Inflammatory macrophage treated with lipopolysaccharide for 4 hours (primary cell): ENCODE data around the gene GLA.

ENCODE experiments used
- DNase-seq: peaks from one replicate; pipeline ENCODE4 v3.0.0-alpha.2; 2020

Gene GLA

GRCh38 chrX:101395789-101396188 is 11.9 kb downstream of the GLA start:
- DNase-seq, result peak; percentile 77

GRCh38 chrX:101394372-101394771 is 13.4 kb downstream of the GLA start:
- no peak for DNase-seq

GRCh38 chrX:101393530-101394305 is 14.0 kb downstream of the GLA start:
- DNase-seq, result no peak

GRCh38 chrX:101391831-101392230 is 15.9 kb downstream of the GLA start:
- no peak for DNase-seq

GRCh38 chrX:101390664-101391525 is 16.8 kb downstream of the GLA start, which contains the start of gene RPL36A:
Gene RPL36A (plus strand): TSS chrX:101391011. CDS start chrX:101391044, 33 bp downstream.
- peak; percentile 89 for DNase-seq

DNA sequence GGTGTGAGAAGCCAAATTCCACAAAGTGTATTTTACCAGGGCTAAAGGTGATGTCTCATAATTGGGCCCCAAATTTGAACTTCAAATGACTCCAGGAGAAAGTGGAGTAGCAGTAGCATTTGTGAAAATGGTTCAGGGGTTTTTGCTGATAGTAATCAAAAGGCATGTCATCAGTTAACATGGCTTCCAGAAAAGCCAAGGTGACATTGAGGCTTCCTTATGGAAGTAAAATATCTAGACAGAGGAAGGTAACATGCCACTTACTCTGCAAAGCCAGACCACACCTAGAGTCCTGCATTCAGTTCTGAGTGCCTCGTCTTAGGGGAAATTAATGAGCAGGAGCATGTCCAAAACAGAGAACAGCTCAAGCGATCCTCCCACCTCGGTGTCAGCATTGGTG is 19.1 kb downstream of the GLA start:
- no peak for DNase-seq

- no peak for DNase-seq
Measured at GRCh38 chrX:101386542-101386885, 21.2 kb downstream of the GLA start.

- peak; percentile 79 for DNase-seq
Measured at GRCh38 chrX:101385795-101386541, 21.8 kb downstream of the GLA start, which contains the start of gene BTK. Gene BTK (minus strand): TSS chrX:101386191. CDS start chrX:101375284, 10,907 bp downstream.

DNA sequence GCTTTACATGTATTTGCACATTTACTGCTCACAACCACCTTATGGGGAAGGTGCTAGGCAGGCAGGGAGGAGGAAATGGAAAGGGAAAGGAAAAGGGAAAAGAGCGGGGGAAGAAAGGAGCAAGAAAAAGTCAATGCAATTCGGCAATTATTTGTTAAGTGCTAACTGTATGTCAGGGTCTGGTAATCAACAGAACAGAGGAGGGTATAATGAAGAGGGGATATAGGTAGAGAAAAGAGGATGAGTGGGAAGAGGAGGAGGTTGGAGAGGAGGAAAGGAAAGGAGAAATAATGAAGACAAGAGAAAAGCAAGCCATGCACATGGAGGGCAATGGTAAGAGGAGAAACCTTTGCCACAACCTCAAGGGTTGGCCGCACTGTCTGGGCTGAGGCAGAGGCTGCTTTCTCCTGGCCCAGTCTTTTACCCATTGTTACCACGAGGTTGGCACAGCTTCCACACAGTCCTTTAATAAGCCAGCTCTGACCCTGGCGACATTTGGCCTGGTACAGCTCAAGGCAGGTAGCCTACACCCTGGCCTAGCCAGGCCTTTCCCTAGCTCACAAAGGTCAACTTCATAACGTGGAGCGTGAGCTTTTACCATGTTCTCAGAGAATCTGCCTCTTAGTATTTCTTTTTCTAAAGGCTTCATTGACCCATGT is 22.6 kb downstream of the GLA start:
- no peak for DNase-seq

GRCh38 chrX:101383679-101384205 is 24.0 kb downstream of the GLA start:
- peak; percentile 19 for DNase-seq

- DNase-seq, result no peak
Measured at GRCh38 chrX:101377547-101377946, 30.2 kb downstream of the GLA start.

- peak; percentile 33 for DNase-seq
Measured at GRCh38 chrX:101370888-101371504, 36.7 kb downstream of the GLA start.

- no peak for DNase-seq
Measured at GRCh38 chrX:101369687-101370086, 38.0 kb downstream of the GLA start.

GRCh38 chrX:101368800-101369199 is 38.9 kb downstream of the GLA start:
- no peak for DNase-seq

DNA sequence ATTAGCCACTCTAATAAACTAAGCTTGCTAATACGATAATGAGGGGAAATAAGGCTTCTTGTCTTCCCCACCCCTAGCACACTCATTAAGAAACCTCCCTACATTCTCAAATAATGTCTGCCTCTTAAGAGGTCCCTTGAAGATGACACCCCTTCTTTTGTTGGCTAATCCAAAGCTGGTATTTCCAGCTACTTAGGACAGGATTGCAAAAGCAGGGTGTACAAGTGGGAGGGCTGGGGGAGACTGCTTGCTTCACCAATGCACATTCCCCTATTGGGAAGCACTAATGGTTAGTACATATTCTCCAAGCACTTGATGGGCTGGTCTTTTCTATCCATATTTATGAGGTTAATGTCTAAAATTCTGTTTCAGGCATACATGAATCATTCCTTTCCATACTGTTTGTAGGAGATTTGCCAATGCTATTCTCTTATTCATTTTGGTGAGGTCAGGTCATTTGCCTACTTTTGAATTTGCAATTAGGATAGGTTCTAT is 42.4 kb downstream of the GLA start:
- no peak for DNase-seq

DNA sequence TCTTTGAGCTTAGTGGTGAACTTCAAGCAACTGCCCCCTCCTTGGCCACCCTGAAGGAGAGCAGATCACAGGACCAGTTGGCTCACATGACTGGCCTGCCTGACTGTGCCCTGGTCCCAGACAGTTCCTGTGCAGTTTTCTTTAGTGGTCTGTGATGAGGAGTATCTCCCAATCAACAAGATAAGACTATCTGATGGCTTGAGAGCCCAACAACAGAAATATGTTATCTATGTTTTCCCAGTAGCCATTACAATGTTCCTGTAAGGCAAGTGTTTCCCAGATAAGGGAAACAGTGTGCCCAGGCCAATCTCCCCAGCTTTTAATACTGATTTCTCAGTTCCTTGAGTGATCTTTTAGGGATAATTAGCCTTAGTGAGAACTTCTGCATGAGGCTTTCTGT is 45.0 kb downstream of the GLA start:
- no peak for DNase-seq

DNA sequence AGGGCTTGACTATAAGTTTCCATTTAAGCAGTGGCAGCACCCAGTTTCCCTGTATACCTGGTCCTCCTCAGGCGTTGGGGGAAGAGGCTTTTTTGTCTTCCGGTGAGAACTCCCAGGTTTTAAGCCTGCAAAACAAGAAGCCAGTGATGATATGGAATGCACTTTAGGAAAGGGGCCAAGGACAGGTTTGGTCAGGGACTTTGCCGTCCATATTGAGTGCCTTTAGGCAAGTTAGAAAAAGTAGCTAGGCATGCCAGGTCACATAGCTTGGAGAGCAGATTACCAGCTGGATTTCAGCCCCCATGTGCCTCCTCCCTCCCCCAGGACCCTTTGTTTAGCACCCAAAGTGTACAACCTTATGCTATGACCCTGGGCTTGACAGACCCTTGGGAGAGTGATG is 45.6 kb downstream of the GLA start:
- DNase-seq, result no peak

DNA sequence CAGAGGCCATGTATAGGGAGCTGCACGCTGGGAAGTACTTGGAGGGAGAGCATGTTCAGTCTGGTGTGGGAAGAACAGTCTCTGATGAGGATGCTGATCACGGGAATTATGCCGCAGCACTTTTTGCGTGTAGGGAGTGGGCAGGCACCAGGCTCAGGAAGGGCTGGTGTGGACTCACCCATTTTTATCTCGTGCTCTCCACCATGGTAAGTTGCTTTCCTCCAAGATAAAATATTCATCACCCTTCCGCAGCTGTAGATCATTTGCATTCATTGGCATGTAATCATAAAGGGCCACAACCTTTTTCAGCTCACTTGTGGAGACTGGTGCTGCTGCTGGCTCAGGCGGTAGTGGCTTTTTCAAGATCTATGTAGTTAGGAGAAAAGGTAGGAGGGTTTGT is 47.3 kb downstream of the GLA start:
- no peak for DNase-seq

GRCh38 chrX:101359966-101360365 is 47.8 kb downstream of the GLA start:
- DNase-seq, result no peak

DNA sequence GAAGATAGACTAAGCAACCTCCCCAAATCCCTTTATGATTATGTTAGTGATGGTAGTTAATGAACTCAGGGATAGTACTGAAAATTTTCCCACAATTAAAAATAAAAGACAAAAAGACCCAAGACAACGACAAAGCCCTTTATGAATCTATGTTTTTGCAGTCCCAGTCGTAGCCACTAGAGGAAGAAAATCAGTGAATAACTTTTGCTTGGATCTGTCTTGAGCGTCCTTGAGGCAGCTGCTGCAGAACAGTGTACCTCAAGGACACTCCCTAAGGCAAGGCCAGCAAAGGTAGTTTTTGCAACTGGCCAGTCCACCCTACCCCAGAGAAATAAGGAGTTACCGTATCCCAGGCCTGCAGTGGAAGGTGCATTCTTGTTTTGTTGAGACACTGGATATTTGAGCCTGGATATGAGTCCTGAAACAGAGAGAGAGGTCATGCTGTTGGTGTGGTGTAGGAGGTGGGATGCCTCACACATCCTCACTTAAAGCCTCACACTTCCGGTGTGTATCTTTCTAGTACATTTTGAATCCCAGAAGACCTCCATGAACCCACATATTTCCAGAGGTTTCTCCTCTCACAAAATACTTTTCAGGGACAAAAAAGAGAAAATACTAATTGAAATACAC is 50.4 kb downstream of the GLA start:
- no peak for DNase-seq

GRCh38 chrX:101349193-101349562 is 58.5 kb downstream of the GLA start:
- no peak for DNase-seq
